Measurements from ENCODE around the gene UROC1. TPM values are rescaled to one million over a fixed set of nuclear protein-coding genes. Genes with fewer than 3 reads are reported as not detected.

UROC1 gene
- total RNA-seq, 1 experiment from 2014 or later: not detected

DNA sequence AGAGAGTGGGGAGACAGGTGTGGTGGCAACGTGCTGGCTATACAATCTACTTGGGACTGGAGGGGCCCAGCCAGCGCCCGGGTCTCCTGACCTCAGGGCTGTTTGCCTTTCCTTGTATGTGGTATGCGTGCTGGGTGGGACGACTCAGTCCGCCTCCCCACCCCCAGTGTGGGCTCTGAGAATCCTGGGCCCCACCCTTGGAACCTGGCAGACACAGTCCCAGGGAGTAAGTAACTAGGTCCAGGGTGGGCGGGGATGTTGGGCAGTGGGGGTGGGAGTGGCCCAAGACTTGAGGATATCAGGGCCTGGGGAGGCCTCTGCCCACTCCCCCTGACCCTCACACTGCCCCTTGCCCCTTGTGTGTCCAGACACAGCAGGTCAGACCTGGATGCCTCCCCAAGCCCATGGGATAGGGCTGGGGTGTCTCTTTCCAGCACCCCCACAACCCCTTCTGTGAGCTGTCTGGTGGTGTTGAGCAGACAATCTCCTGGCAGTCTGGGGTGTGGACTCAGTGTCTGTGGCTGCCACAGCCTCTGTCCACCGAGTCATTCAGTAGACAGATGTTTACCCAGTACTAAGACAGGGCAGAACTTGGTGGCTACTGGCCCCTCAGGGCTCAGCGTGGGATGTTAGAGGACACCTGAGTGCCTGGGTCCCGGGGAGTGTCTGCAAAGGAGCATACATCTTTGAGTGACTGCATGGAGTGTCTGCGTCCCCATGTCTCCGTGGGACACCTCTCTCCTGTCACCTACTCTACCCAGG lies 7.7 kb upstream of the UROC1 start:
- Histone ChIP-seq H4K20me1 (ENCODE audit: insufficient read depth, low read depth, low read length) (no peaks in the 10 kb centered on the region), H3K27ac (ENCODE audit: low read length) (no peak overlapping the region), H3K4me2 (ENCODE audit: low read depth, low read length, poor library complexity, severe bottlenecking) (no peak overlapping the region), H3K9me2 (replicated peaks; ENCODE audit: insufficient read depth, low read length) (no peaks in the 10 kb centered on the region), H3K79me2 (ENCODE audit: low read length) (no peaks in the 10 kb centered on the region), H3K27me3 (ENCODE audit: low read length) (no peaks in the 10 kb centered on the region), H3K4me1 (ENCODE audit: low read length) (no peaks in the 10 kb centered on the region), H3K36me3 (ENCODE audit: insufficient read depth, low read length) (no peaks in the 10 kb centered on the region), H3K4me3 (ENCODE audit: low read length) (no peak overlapping the region), H3K9ac (ENCODE audit: low read length) (no peak overlapping the region), H3K9me3 (ENCODE audit: low read length) (no peaks in the 10 kb centered on the region), H2AFZ (ENCODE audit: low read length) (no peak overlapping the region)
- DNase-seq: no peak

DNA sequence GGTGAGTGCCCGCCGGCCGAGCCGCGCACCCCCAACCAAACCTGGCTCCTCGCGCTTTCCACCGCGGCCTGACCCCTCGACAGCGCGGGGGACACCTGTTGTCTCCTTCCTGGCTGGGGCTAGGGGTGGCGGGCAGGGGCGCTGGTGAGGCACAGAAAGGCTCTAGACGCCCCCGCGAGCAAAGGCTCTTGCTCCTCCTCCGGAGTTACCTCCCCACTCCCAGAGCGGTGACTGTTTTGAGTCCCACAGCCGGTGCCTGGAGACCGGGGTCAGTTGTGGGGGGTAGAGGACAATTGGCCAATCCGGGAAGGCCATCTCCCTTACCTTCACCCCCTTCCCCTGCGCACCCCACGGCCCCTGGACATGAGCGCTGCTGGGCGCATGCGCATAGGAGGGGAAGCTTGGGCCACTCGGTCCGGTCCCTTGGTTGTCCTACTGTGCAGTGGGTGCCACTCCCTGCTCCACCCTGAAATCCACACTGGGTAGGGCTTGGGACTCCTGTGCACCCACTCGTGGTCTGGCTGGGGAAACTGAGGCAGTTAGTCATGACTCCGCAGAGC lies 6.9 kb upstream of the UROC1 start:
- Histone ChIP-seq H3K4me3 (ENCODE audit: low read length) (no peak overlapping the region), H3K4me2 (ENCODE audit: low read depth, low read length, poor library complexity, severe bottlenecking) (no peak overlapping the region), H3K9me2 (replicated peaks; ENCODE audit: insufficient read depth, low read length) (no peaks in the 10 kb centered on the region), H3K79me2 (ENCODE audit: low read length) (no peaks in the 10 kb centered on the region), H3K27ac (ENCODE audit: low read length) (no peak overlapping the region), H3K9me3 (ENCODE audit: low read length) (no peaks in the 10 kb centered on the region), H3K4me1 (ENCODE audit: low read length) (no peaks in the 10 kb centered on the region), H4K20me1 (ENCODE audit: insufficient read depth, low read depth, low read length) (no peaks in the 10 kb centered on the region), H3K27me3 (ENCODE audit: low read length) (no peaks in the 10 kb centered on the region), H3K36me3 (ENCODE audit: insufficient read depth, low read length) (no peaks in the 10 kb centered on the region), H2AFZ (ENCODE audit: low read length) (no peak overlapping the region), H3K9ac (ENCODE audit: low read length) (no peak overlapping the region)
- no peak for DNase-seq

DNA sequence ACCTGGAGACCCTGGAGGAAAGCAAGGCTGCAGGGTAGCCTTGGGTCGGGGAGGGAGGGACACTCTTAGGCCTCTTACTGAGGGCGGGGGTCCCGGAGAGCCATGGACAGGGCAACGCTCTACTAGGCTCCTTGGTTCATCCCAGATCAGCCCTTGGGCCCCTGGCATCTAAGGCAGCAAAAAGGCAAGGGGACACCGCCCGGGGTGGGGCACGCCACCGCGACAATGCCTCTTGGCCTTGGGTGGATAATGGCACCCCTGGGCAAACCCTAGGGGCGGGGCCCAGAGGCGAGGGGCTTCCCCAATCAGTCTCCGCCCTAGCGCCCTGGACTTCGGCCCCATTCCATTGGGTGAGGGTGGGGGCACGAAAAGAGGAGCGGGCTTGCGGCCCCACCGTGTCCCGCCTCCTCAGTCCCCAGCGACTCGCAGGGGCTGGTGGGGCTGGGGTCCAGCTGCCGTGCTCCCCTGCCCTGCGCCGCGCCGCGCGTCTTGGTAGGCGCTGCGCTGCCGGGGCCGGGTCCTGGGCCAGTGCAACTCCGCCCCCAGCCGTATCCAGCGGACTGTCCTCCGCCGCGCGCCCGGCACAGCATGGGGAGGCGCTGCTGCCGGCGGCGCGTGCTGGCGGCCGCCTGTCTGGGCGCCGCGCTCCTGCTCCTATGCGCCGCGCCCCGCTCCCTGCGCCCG lies 6.3 kb upstream of the UROC1 start, which contains the start of gene CHST13:
CHST13 (plus strand) TSS at position 411 of the 684 bp plus-strand sequence; CDS start at position 589, 178 bp downstream.
- Histone ChIP-seq H3K4me2 (ENCODE audit: low read depth, low read length, poor library complexity, severe bottlenecking) (no peak within 1 kb of the TSS), H3K27me3 (ENCODE audit: low read length) (no peaks in the 10 kb centered on the region), H4K20me1 (ENCODE audit: insufficient read depth, low read depth, low read length) (no peaks in the 10 kb centered on the region), H3K79me2 (ENCODE audit: low read length) (no peaks in the 10 kb centered on the region), H3K9me3 (ENCODE audit: low read length) (no peaks in the 10 kb centered on the region), H3K4me3 (ENCODE audit: low read length) (no peak within 1 kb of the TSS), H3K36me3 (ENCODE audit: insufficient read depth, low read length) (no peaks in the 10 kb centered on the region), H2AFZ (ENCODE audit: low read length) (no peak within 1 kb of the TSS), H3K9ac (ENCODE audit: low read length) (no peak within 1 kb of the TSS), H3K4me1 (ENCODE audit: low read length) (no peaks in the 10 kb centered on the region), H3K9me2 (replicated peaks; ENCODE audit: insufficient read depth, low read length) (no peaks in the 10 kb centered on the region), H3K27ac (ENCODE audit: low read length) (no peak within 1 kb of the TSS)
- no peak for DNase-seq

DNA sequence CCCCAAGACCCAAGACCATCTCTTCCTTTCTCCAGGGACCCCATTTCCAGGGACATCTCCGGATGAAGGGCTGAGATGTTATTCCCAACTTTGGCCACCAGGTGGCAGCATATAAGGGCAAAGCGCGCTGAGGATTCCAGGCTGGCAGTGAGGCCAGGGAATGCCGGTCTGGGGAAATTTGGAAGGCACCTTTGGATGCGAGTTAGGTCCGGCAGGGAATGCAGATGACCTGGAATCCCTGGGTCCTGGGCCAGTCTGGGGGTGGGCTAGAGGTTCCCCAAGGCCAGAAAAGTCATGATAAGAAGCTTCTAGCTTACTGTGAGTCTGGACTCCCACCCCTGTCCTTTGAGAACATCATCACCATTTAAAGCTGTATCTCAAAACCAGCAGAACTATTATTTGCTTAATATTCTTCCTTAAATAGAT lies 4.8 kb upstream of the UROC1 start:
- no peak overlapping the region for H3K27ac ChIP-seq (ENCODE audit: low read length)
- no peaks in the 10 kb centered on the region for H3K79me2 ChIP-seq (ENCODE audit: low read length)
- H3K4me1 ChIP-seq (ENCODE audit: low read length): no peaks in the 10 kb centered on the region
- no peaks in the 10 kb centered on the region for H3K36me3 ChIP-seq (ENCODE audit: insufficient read depth, low read length)
- no peaks in the 10 kb centered on the region for H4K20me1 ChIP-seq (ENCODE audit: insufficient read depth, low read depth, low read length)
- no peak overlapping the region for H3K4me3 ChIP-seq (ENCODE audit: low read length)
- H3K27me3 ChIP-seq (ENCODE audit: low read length): no peaks in the 10 kb centered on the region
- H3K4me2 ChIP-seq (ENCODE audit: low read depth, low read length, poor library complexity, severe bottlenecking): no peak overlapping the region
- no peaks in the 10 kb centered on the region for H3K9me3 ChIP-seq (ENCODE audit: low read length)
- peak; percentile 70 for DNase-seq
- H3K9me2 ChIP-seq (replicated peaks; ENCODE audit: insufficient read depth, low read length): no peaks in the 10 kb centered on the region
- H3K9ac ChIP-seq (ENCODE audit: low read length): no peak overlapping the region
- no peak overlapping the region for H2AFZ ChIP-seq (ENCODE audit: low read length)

DNA sequence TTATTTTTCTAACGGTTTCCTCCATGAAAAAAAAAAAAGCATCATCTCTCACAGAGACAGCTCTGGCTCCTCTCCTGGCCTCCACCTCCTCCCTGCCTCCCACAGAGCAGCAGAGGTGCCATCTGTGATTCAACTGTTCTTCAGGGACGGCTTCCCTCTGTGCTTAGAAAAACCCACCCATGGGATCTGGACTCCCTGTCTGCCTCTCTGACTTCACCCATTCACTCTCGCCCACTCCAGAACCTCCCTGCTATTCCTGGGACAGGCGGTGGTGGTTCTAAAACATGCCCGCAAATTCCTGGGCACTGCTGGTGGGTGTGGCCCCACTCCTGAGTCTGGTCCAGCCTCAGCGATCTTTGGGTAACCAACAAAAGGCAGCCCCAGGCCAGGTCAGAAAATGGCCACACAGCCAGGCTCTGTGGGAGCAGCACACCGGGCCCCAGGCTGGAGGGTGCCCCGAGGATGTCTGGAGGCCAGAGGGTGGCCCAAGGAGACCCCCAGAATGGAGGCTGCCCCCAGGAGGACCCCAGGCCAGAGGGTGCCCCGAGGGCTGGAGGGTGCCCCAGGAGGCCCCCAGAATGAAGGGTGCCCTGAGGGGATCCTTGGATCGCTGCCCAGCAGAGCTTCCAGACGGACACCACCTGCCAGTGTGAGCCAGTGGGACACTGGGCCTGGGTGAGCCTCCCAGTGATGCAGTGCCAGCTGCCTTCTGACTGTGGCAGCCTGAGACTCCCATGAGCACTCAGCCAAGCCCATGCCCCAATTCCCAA lies 3.7 kb upstream of the UROC1 start:
- H4K20me1 ChIP-seq (ENCODE audit: insufficient read depth, low read depth, low read length): no peaks in the 10 kb centered on the region
- no peak overlapping the region for H3K27ac ChIP-seq (ENCODE audit: low read length)
- H3K9ac ChIP-seq (ENCODE audit: low read length): no peak overlapping the region
- no peak for DNase-seq
- no peaks in the 10 kb centered on the region for H3K36me3 ChIP-seq (ENCODE audit: insufficient read depth, low read length)
- H3K4me3 ChIP-seq (ENCODE audit: low read length): no peak overlapping the region
- no peaks in the 10 kb centered on the region for H3K79me2 ChIP-seq (ENCODE audit: low read length)
- H2AFZ ChIP-seq (ENCODE audit: low read length): no peak overlapping the region
- no peaks in the 10 kb centered on the region for H3K27me3 ChIP-seq (ENCODE audit: low read length)
- no peaks in the 10 kb centered on the region for H3K9me2 ChIP-seq (replicated peaks; ENCODE audit: insufficient read depth, low read length)
- H3K9me3 ChIP-seq (ENCODE audit: low read length): no peaks in the 10 kb centered on the region
- no peak overlapping the region for H3K4me2 ChIP-seq (ENCODE audit: low read depth, low read length, poor library complexity, severe bottlenecking)
- H3K4me1 ChIP-seq (ENCODE audit: low read length): no peaks in the 10 kb centered on the region

DNA sequence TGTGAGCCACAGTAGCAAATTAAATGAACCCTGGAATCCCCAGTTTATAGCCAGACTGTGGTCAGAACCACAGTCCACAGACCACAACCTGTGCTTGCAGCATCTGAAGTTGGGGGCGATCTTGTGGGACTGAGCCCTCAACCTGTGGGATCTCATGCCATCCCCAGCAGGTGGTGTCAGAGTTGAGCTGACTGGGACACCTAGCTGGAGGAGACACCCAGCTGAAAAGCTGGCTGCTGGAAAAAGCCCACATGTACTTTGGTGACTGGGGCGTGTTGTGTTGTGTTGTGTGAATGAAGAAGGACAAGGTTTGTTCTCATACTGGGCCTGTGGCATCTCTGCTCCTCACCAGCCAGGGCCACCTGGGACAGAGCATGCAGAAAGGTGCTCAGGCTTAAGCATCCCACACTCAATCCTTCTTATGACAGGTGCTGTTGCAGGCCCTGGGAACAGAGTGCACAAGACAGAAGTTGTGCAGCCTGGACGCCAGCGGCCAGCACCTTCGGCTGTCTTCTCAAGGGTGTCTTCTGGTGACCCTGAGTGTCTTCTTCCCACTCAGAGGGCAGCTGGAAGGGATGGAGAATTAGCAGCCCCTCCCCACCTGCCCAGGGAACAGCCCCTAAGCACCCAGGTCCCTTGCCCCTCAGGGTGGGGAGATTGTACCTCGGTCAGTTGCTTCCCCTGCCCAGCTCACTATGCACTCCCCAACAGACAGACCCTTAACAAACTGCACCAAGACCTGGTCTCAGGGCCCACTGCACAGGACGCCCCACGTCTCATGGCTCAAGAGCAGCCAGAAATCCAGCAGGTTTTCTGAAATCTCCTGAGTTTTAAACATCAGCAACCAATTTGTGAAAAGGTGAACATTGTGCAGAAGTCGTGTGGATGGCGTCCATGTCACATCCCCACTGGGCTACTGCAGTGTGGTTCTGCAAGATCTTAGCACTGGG lies 2.2 kb upstream of the UROC1 start:
- Histone ChIP-seq H4K20me1 (ENCODE audit: insufficient read depth, low read depth, low read length) (no peaks in the 10 kb centered on the region), H3K4me2 (ENCODE audit: low read depth, low read length, poor library complexity, severe bottlenecking) (no peak overlapping the region), H3K79me2 (ENCODE audit: low read length) (no peaks in the 10 kb centered on the region), H3K9me3 (ENCODE audit: low read length) (no peaks in the 10 kb centered on the region), H3K4me1 (ENCODE audit: low read length) (no peaks in the 10 kb centered on the region), H3K27me3 (ENCODE audit: low read length) (no peaks in the 10 kb centered on the region), H3K9me2 (replicated peaks; ENCODE audit: insufficient read depth, low read length) (no peaks in the 10 kb centered on the region), H3K9ac (ENCODE audit: low read length) (no peak overlapping the region), H3K4me3 (ENCODE audit: low read length) (no peak overlapping the region), H3K36me3 (ENCODE audit: insufficient read depth, low read length) (no peaks in the 10 kb centered on the region), H3K27ac (ENCODE audit: low read length) (no peak overlapping the region), H2AFZ (ENCODE audit: low read length) (no peak overlapping the region)
- DNase-seq: no peak

DNA sequence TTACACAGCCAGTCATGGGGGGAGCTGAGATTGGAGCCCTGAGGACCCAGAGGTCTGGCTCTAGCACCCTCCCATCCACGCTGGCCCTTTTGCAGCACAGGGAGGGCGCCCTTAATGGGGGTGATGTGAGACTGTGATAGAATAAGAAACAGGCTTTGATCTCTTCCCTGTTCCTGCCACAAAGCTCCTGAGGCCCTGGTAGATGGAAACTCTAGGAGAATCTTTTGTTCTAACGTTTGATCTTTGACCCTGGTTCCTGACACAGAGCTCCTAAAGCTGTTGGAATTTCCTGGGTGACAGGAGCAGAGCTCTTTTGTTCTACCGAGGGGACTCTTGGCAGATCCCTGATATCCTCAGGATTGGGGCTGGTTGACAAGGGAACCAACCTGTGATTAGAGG lies 1.2 kb upstream of the UROC1 start:
- Histone ChIP-seq H3K9me2 (replicated peaks; ENCODE audit: insufficient read depth, low read length) (no peaks in the 10 kb centered on the region), H3K79me2 (ENCODE audit: low read length) (no peaks in the 10 kb centered on the region), H3K4me1 (ENCODE audit: low read length) (no peaks in the 10 kb centered on the region), H3K9me3 (ENCODE audit: low read length) (no peaks in the 10 kb centered on the region), H4K20me1 (ENCODE audit: insufficient read depth, low read depth, low read length) (no peaks in the 10 kb centered on the region), H2AFZ (ENCODE audit: low read length) (no peak overlapping the region), H3K27ac (ENCODE audit: low read length) (no peak overlapping the region), H3K27me3 (ENCODE audit: low read length) (no peaks in the 10 kb centered on the region), H3K4me2 (ENCODE audit: low read depth, low read length, poor library complexity, severe bottlenecking) (no peak overlapping the region), H3K9ac (ENCODE audit: low read length) (no peak overlapping the region), H3K36me3 (ENCODE audit: insufficient read depth, low read length) (no peaks in the 10 kb centered on the region), H3K4me3 (ENCODE audit: low read length) (no peak overlapping the region)
- DNase-seq: no peak
